ENCODE data around the gene EPHB1.

Gene EPHB1

GRCh38 chr3:134794950-134795745 is at the start of gene EPHB1:
Gene EPHB1 (plus strand): TSS chr3:134795260.
- peaks cover 54% of the 10 kb centered on the region for H3K27me3 ChIP-seq (ENCODE audit: insufficient read depth, poor library complexity, severe bottlenecking)
- DNase-seq (ENCODE audit: low spot score) (peak; percentile 80), ATAC-seq (ENCODE audit: low read depth) (peak; percentile 85)
- peak within 1 kb of the TSS; percentile 30 for H3K4me3 ChIP-seq (ENCODE audit: severe bottlenecking)
- no peaks in the 10 kb centered on the region for H3K9me3 ChIP-seq (ENCODE audit: severe bottlenecking)
- peak; percentile 93 for TF ChIP-seq CTCF (IDR thresholded peaks at IDR 0.05; ENCODE audit: poor library complexity, severe bottlenecking)
- no peak within 1 kb of the TSS for H3K27ac ChIP-seq (ENCODE audit: poor library complexity, severe bottlenecking)
- H3K4me1 ChIP-seq (ENCODE audit: insufficient read depth, poor library complexity, severe bottlenecking) = no peaks in the 10 kb centered on the region
- no peaks in the 10 kb centered on the region for H3K36me3 ChIP-seq (ENCODE audit: low read depth)

- H3K9me3 ChIP-seq (ENCODE audit: severe bottlenecking) = no peaks in the 10 kb centered on the region
- H3K36me3 ChIP-seq (ENCODE audit: low read depth) = no peaks in the 10 kb centered on the region
- ATAC-seq (ENCODE audit: low read depth) (no peak), DNase-seq (ENCODE audit: low spot score) (no peak)
- H3K4me3 ChIP-seq (ENCODE audit: severe bottlenecking) = no peak overlapping the region
- H3K27me3 ChIP-seq (ENCODE audit: insufficient read depth, poor library complexity, severe bottlenecking) = no peaks in the 10 kb centered on the region
- H3K4me1 ChIP-seq (ENCODE audit: insufficient read depth, poor library complexity, severe bottlenecking) = no peaks in the 10 kb centered on the region
- no peak for TF ChIP-seq CTCF (IDR thresholded peaks at IDR 0.05; ENCODE audit: poor library complexity, severe bottlenecking)
- H3K27ac ChIP-seq (ENCODE audit: poor library complexity, severe bottlenecking) = no peak overlapping the region
Observed at GRCh38 chr3:134748698-134749097, 46.4 kb upstream of the EPHB1 start.

- no peaks in the 10 kb centered on the region for H3K27me3 ChIP-seq (ENCODE audit: insufficient read depth, poor library complexity, severe bottlenecking)
- TF ChIP-seq CTCF (IDR thresholded peaks at IDR 0.05; ENCODE audit: poor library complexity, severe bottlenecking) = no peak
- no peak overlapping the region for H3K27ac ChIP-seq (ENCODE audit: poor library complexity, severe bottlenecking)
- H3K4me3 ChIP-seq (ENCODE audit: severe bottlenecking) = no peak overlapping the region
- DNase-seq (ENCODE audit: low spot score) = no peak
- ATAC-seq (ENCODE audit: low read depth) = no peak
- no peaks in the 10 kb centered on the region for H3K9me3 ChIP-seq (ENCODE audit: severe bottlenecking)
- H3K4me1 ChIP-seq (ENCODE audit: insufficient read depth, poor library complexity, severe bottlenecking) = no peaks in the 10 kb centered on the region
- no peaks in the 10 kb centered on the region for H3K36me3 ChIP-seq (ENCODE audit: low read depth)
Observed at GRCh38 chr3:134749174-134749573, 45.9 kb upstream of the EPHB1 start.

GRCh38 chr3:134749802-134750553 is 45.1 kb upstream of the EPHB1 start:
- Histone ChIP-seq H3K27me3 (ENCODE audit: insufficient read depth, poor library complexity, severe bottlenecking) (no peaks in the 10 kb centered on the region), H3K27ac (ENCODE audit: poor library complexity, severe bottlenecking) (no peak overlapping the region), H3K4me1 (ENCODE audit: insufficient read depth, poor library complexity, severe bottlenecking) (no peaks in the 10 kb centered on the region), H3K36me3 (ENCODE audit: low read depth) (no peaks in the 10 kb centered on the region), H3K4me3 (ENCODE audit: severe bottlenecking) (no peak overlapping the region), H3K9me3 (ENCODE audit: severe bottlenecking) (no peaks in the 10 kb centered on the region)
- ATAC-seq (ENCODE audit: low read depth) = 0 out of 3 replicates have a peak, but pooled peaks have one; percentile 25
- no peak for TF ChIP-seq CTCF (IDR thresholded peaks at IDR 0.05; ENCODE audit: poor library complexity, severe bottlenecking)
- DNase-seq (ENCODE audit: low spot score) = no peak
